ENCODE results near the gene ZSCAN30. TPM values are rescaled to one million over a fixed set of nuclear protein-coding genes. Genes with fewer than 3 reads are reported as not detected.
A peak's percentile ranks its signal among the peaks of the same experiment; 100 is the strongest.

ZSCAN30 gene
- total RNA-seq, 2 experiments from 2014 or later, result 14.6 to 19.2 TPM

DNA sequence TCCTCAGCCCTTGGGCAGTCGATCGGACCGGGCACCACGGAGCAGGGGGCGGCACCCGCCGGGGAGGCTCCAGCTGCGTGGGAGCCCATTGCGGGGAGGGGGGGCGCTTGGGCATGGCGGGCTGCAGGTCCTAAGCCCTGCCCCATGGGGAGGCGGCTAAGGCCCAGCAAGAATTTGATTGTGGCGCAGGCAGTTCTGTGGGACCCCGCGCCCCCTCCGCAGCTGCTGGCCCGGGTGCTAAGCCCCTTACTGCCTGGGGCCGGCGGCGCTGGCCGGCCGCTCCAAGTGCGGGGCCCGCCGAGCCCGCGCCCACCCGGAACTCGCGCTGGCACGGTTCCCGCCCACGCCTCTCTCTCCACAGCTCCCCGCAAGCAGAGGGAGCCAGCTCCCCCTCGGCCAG, 18.4 kb downstream of the ZSCAN30 start:
- Mint-ChIP-seq H3K4me3 (no peak overlapping the region), H3K27ac (no peak overlapping the region), H3K27me3 (no peaks in the 10 kb centered on the region), H3K9me3 (peaks cover 39% of the 10 kb centered on the region), H3K36me3 (ENCODE audit: low read depth) (peaks cover 35% of the 10 kb centered on the region), H3K4me1 (peaks cover 17% of the 10 kb centered on the region)
- POLR2A ChIA-PET, result interaction anchor here (1.0 kb wide), 1 partner anchor 31 kb away, joined by 3 read pairs; the partner anchor contains the start of gene ZNF397
- DNase-seq, result no peak
- CTCF ChIA-PET, result no interaction called here

DNA sequence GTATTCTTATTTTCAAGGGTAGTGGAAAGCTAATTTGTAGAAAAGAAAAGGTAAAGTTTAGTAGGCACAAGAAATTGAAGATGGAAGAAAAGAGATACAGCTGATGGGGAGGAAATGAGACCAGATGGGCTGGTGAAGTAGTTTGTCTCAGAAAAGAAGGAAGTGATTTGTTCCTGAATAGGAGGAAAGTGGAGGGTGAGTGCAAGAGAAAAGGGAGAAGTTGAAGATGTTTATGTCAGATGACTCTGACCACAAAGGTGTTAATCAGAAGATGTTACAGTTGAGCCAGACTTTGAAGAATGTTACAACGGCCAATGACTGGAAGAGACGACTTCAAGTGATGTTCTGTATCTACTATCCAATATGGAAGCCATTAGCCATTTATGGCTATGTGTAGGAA, 21.2 kb downstream of the ZSCAN30 start:
- Mint-ChIP-seq H3K9me3 (peaks cover 34% of the 10 kb centered on the region), H3K4me1 (peaks cover 21% of the 10 kb centered on the region), H3K36me3 (ENCODE audit: low read depth) (peaks cover 43% of the 10 kb centered on the region), H3K27ac (no peak overlapping the region), H3K27me3 (no peaks in the 10 kb centered on the region), H3K4me3 (no peak overlapping the region)
- CTCF ChIA-PET, result interaction anchor here (1.2 kb wide), 1 partner anchor 240 kb away, joined by 4 read pairs; no protein-coding TSS in a partner anchor
- POLR2A ChIA-PET, result interaction anchor here (1.5 to 3.2 kb wide), 2 partner anchors 20 to 27 kb away, joined by 3 to 27 read pairs; partner anchors contain the start of genes ZNF397 and ZSCAN30
- DNase-seq, result no peak

DNA sequence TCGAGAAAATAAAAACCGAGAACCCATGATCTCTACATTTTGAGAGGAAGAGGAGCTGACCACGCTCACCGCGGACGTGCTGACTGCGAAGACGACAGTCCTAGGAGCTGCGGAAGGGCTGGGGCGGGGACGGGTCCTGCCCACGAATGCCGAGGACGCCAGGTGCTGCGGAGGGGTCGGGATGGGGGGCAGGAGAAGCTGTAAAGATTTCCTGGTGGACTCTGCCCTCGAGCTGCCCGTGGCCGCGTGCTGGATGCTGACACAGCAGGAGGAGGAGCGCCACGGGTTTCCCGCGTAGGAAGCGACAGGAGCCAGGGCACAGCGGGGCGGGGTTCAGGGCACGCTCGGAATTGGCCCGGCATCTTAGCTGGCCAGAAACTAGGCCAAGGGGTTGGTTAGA, 22.2 kb downstream of the ZSCAN30 start:
- Mint-ChIP-seq H3K4me1 (peaks cover 21% of the 10 kb centered on the region), H3K36me3 (ENCODE audit: low read depth) (peaks cover 44% of the 10 kb centered on the region), H3K9me3 (peaks cover 26% of the 10 kb centered on the region), H3K27ac (no peak overlapping the region), H3K4me3 (peak overlapping the region; percentile 76), H3K27me3 (no peaks in the 10 kb centered on the region)
- peak; percentile 18 for DNase-seq
- ChIA-PET POLR2A (interaction anchor here (0.8 to 3.2 kb wide), 4 partner anchors 21 to 77 kb away, joined by 3 to 27 read pairs (median 4); partner anchors contain the start of gene ZSCAN30), CTCF (no interaction called here)

DNA sequence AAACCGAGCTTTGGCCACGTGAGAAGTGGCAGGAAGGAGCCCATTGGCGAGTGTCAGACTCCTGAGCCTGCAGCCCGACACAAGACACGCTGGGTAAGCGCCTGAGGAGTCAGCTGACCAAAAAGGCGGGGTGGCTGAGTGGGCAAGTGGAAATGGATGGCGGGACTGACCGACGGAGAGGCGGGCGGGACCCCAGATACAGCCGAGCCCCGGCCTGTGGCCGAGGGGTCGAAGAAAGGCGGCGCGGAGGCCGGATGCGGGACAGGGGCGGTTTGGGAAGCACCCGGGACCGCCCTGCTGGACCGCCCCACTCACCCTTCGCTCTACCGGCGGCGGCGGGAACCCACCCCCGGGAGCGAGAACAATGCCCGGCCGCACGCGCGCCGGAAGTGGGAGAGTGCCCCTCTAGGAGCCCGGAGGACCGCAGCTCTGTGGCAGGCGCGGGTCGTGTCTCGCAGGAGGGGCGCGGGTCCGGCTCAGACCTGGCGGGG, 22.8 kb downstream of the ZSCAN30 start:
- Mint-ChIP-seq H3K27ac (peak overlapping the region; percentile 66), H3K9me3 (peaks cover 23% of the 10 kb centered on the region), H3K4me1 (peaks cover 21% of the 10 kb centered on the region), H3K4me3 (peak overlapping the region; percentile 76), H3K27me3 (no peaks in the 10 kb centered on the region), H3K36me3 (ENCODE audit: low read depth) (peaks cover 47% of the 10 kb centered on the region)
- POLR2A ChIA-PET, result interaction anchor here (0.8 to 3.2 kb wide), 4 partner anchors 21 to 78 kb away, joined by 3 to 27 read pairs (median 4); partner anchors contain the start of gene ZSCAN30
- peak; percentile 49 for DNase-seq
- CTCF ChIA-PET, result no interaction called here

DNA sequence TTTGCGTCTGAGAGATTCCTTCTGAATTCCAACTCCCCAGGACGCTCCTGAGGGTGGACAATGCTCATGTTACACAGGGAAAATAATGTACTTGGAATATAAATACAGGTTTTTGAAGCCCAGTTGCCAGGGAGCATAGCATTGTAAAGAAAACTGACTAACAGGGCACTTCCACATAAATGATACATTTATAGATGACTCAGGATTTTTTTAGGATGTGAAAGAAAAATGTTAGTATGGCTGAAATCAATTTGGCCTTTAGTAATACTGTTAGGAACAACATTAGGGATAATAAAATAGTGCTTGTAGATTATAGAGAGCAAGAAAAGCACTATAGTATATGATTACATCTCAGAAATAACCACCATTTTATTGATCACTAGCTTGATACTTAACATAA, 25.6 kb downstream of the ZSCAN30 start:
- no peak overlapping the region for H3K4me3 Mint-ChIP-seq
- H3K36me3 Mint-ChIP-seq (ENCODE audit: low read depth), result peaks cover 65% of the 10 kb centered on the region
- no peak overlapping the region for H3K27ac Mint-ChIP-seq
- CTCF ChIA-PET, result no interaction called here
- DNase-seq, result no peak
- peaks cover 21% of the 10 kb centered on the region for H3K4me1 Mint-ChIP-seq
- H3K9me3 Mint-ChIP-seq, result peaks cover 23% of the 10 kb centered on the region
- H3K27me3 Mint-ChIP-seq, result no peaks in the 10 kb centered on the region
- POLR2A ChIA-PET, result interaction anchor here (1.3 kb wide), 1 partner anchor 25 kb away, joined by 3 read pairs; the partner anchor contains the start of gene ZSCAN30

DNA sequence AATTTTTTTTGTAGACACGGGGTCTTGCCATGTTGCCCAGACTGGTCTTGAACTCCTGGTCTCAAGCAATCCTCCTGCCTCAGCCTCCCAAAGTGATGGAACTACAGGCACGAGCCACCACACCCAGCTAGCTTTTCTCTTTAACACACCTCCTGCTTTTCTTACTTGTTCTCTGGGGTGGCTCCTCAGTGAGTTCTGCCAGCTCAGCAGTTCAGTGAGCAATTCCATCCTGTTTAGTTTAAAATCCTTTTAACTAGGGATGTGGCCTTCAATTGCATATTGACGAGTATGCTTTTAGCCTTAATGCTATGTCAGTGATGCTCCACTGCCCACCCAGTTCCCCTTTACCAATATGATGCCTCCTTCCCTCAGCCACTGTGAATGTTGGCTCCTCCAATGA, 33.1 kb downstream of the ZSCAN30 start:
- Mint-ChIP-seq H3K27ac (no peak overlapping the region), H3K4me3 (no peak overlapping the region), H3K4me1 (no peaks in the 10 kb centered on the region), H3K36me3 (ENCODE audit: low read depth) (peaks cover 53% of the 10 kb centered on the region), H3K9me3 (peaks cover 32% of the 10 kb centered on the region), H3K27me3 (no peaks in the 10 kb centered on the region)
- CTCF ChIA-PET, result no interaction called here
- DNase-seq, result no peak
- POLR2A ChIA-PET, result no interaction called here

DNA sequence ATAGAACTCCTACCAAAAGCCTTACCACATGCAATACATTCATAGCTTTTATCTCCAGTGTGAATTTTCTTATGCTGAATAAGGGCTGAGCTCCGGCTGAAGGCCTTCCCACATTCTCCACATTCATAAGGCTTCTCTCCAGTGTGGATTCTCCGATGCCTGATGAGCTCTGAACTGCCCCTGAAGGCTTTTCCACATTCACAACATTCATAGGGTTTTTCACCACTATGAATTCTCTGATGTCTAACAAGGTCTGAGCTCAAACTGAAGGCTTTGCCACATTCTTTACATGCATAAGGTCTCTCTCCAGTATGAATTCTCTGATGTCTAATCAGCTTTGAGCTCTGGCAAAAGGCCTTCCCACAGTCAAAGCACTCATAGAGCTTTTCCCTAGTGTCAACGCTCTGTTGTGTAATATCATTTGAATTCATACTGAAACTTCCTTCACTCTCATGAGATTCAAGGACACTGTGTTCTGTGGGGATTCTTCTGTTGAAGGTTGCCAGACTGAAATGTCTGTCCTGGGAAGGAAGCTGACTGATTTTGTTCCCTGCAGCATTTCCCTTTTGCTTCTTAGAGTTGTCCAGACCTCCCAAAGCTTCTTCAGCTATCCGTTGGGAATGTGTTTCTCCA, 36.3 kb downstream of the ZSCAN30 start:
- no peaks in the 10 kb centered on the region for H3K4me1 Mint-ChIP-seq
- no peak overlapping the region for H3K4me3 Mint-ChIP-seq
- peaks cover 56% of the 10 kb centered on the region for H3K36me3 Mint-ChIP-seq (ENCODE audit: low read depth)
- H3K27ac Mint-ChIP-seq, result no peak overlapping the region
- peaks cover 48% of the 10 kb centered on the region for H3K9me3 Mint-ChIP-seq
- CTCF ChIA-PET, result no interaction called here
- no peaks in the 10 kb centered on the region for H3K27me3 Mint-ChIP-seq
- POLR2A ChIA-PET, result interaction anchor here (1.5 kb wide), 1 partner anchor 36 kb away, joined by 4 read pairs; the partner anchor contains the start of gene ZSCAN30
- DNase-seq, result no peak

DNA sequence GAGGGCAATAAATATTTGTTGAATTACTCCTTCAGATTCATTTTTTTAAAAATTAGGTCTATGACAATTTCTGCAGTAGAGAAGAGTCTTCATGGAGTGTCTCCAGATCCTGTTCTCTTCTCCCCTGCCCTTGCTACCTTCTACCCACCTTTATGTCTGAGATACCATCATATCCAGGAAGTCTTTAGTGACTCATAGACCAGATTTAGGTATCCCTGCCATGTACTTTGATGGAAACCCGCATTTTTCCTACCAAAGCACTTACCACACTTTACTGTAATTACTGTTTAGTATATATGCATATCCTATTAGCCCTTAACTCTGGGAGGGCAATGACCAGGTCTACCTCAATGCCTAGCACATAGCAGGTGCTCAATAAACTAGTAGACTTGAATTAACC, 37.6 kb downstream of the ZSCAN30 start:
- H3K9me3 Mint-ChIP-seq, result peaks cover 53% of the 10 kb centered on the region
- POLR2A ChIA-PET, result no interaction called here
- CTCF ChIA-PET, result no interaction called here
- peaks cover 61% of the 10 kb centered on the region for H3K36me3 Mint-ChIP-seq (ENCODE audit: low read depth)
- H3K4me3 Mint-ChIP-seq, result no peak overlapping the region
- H3K27me3 Mint-ChIP-seq, result no peaks in the 10 kb centered on the region
- no peak for DNase-seq
- no peak overlapping the region for H3K27ac Mint-ChIP-seq
- H3K4me1 Mint-ChIP-seq, result no peaks in the 10 kb centered on the region

DNA sequence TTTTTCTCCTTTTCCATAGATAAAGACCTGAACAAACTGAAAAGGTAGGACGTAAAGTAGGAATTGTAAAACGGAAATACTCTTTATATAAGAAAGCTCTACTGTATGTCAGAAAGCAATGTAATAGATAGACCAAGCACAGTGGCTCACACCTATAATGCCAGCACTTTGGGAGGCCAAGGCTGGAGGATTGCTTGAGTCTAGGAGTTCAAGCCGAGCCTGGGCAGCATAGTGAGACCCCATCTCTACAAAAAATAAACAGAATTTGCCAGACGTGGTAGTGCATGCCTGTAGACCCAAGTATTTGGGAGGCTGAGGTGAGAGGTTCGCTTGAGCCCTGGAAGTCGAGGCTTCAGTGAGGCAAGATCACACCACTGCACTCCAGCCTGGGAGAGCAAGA, 41.6 kb downstream of the ZSCAN30 start:
- POLR2A ChIA-PET, result no interaction called here
- no peaks in the 10 kb centered on the region for H3K4me1 Mint-ChIP-seq
- H3K9me3 Mint-ChIP-seq, result peaks cover 74% of the 10 kb centered on the region
- H3K27me3 Mint-ChIP-seq, result no peaks in the 10 kb centered on the region
- peaks cover 84% of the 10 kb centered on the region for H3K36me3 Mint-ChIP-seq (ENCODE audit: low read depth)
- DNase-seq, result no peak
- no peak overlapping the region for H3K4me3 Mint-ChIP-seq
- CTCF ChIA-PET, result no interaction called here
- H3K27ac Mint-ChIP-seq, result no peak overlapping the region

DNA sequence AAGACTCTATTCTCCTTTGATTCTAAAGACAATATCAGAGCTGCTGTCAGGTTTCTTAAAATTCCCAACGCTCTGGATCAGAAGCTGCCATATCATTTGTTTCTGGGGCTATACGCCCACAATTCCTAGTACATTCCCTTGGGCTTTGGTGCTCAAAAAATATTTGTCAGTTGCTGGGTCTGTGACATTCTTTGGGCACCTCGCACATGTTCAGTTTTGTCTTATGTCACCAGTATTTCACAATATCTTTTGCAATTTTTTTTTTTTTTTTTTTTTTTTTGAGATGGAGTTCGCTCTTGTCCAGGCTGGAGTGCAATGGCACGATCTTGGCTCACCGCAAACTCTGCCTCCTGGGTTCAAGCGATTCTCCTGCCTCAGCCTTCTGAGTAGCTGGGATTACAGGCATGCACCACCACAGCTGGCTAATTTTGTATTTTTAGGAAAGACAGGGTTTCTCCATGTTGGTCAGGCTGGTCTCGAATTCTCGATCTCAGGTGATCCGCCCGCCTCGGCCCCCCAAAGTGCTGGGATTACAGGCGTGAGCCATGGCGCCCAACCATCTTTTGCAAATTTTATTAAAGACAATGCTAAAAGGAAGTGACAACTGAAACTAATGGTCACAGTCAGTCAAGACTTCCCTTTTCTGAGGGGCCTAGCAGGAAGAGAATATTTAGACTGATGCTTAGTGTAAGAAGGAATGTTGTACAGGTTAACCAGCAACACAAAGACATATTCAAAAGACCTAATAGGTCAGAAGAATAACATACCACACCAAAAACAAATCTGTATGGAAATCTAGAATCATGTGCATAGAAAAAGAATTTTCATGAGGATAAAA, 42.4 kb downstream of the ZSCAN30 start:
- Mint-ChIP-seq H3K9me3 (peaks cover 70% of the 10 kb centered on the region), H3K27ac (no peak overlapping the region), H3K36me3 (ENCODE audit: low read depth) (peaks cover 87% of the 10 kb centered on the region), H3K27me3 (no peaks in the 10 kb centered on the region), H3K4me1 (no peaks in the 10 kb centered on the region), H3K4me3 (no peak overlapping the region)
- POLR2A ChIA-PET, result interaction anchor here (3.2 kb wide), 1 partner anchor 42 kb away, joined by 13 read pairs; the partner anchor contains the start of gene ZSCAN30
- CTCF ChIA-PET, result no interaction called here
- DNase-seq, result no peak

DNA sequence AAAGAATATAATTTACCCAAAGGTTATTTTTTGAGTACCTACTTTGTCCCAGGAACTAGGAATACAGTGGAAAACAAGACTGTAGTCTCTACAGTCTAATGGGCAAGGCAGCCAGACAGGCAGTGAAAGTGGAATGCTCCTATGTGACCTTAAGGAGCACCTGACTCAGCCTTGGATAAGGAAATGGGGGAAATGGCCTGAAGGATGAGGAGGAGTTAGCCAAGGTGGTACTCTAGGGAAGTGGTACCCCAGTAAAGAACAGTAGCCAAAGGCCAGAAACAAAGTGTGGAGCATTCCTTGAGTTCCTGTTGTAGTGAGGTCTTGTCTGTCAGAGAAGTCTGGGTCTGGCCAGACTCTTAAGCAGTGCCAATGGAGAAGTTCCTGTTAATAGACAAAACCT, 43.2 kb downstream of the ZSCAN30 start:
- no peak overlapping the region for H3K27ac Mint-ChIP-seq
- H3K27me3 Mint-ChIP-seq, result no peaks in the 10 kb centered on the region
- H3K9me3 Mint-ChIP-seq, result peaks cover 65% of the 10 kb centered on the region
- CTCF ChIA-PET, result no interaction called here
- POLR2A ChIA-PET, result interaction anchor here (3.2 kb wide), 1 partner anchor 42 kb away, joined by 13 read pairs; the partner anchor contains the start of gene ZSCAN30
- H3K4me3 Mint-ChIP-seq, result no peak overlapping the region
- no peaks in the 10 kb centered on the region for H3K4me1 Mint-ChIP-seq
- H3K36me3 Mint-ChIP-seq (ENCODE audit: low read depth), result peaks cover 91% of the 10 kb centered on the region
- no peak for DNase-seq

DNA sequence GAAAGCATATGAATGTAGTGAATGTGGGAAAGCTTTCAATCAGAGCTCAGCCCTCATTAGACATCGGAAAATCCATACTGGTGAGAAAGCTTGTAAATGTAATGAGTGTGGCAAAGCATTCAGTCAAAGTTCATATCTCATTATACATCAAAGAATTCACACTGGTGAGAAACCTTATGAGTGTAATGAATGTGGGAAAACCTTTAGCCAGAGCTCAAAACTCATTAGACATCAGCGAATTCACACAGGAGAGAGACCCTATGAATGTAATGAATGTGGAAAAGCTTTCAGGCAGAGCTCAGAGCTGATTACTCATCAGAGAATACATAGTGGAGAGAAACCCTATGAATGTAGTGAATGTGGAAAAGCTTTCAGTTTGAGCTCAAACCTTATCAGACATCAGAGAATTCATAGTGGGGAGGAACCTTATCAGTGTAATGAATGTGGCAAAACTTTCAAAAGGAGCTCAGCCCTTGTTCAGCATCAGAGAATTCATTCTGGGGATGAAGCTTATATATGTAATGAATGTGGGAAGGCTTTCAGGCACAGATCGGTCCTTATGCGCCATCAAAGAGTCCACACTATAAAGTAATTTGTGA, 44.2 kb downstream of the ZSCAN30 start:
- DNase-seq, result no peak
- Mint-ChIP-seq H3K4me3 (no peak overlapping the region), H3K27me3 (no peaks in the 10 kb centered on the region), H3K27ac (no peak overlapping the region), H3K4me1 (peaks cover 2% of the 10 kb centered on the region), H3K36me3 (ENCODE audit: low read depth) (peaks cover 84% of the 10 kb centered on the region), H3K9me3 (peaks cover 58% of the 10 kb centered on the region)
- CTCF ChIA-PET, result interaction anchor here (0.6 to 1.1 kb wide), 3 partner anchors 14 to 141 kb away, joined by 3 to 4 read pairs (median 4); no protein-coding TSS in a partner anchor
- POLR2A ChIA-PET, result interaction anchor here (0.7 to 3.2 kb wide), 3 partner anchors 22 to 99 kb away, joined by 3 to 13 read pairs (median 6); partner anchors contain the start of genes ZNF24 and ZSCAN30

Measured in activated CD4-positive, alpha-beta memory T cell treated with anti-CD3 and anti-CD28 coated beads, Interleukin-2, amount 10 ng/mL, durations not matched to agents 7 days and 5 days (primary cell).